Fibroblast of lung (primary cell): ENCODE measurements around the gene ARMC9. TPM values are rescaled to one million over a fixed set of nuclear protein-coding genes. Genes with fewer than 3 reads are reported as not detected.

ENCODE experiments used
- DNase-seq, 2 donors: peaks; one replicate each; pipeline versions ENCODE4 v3.0.0 to v3.0.0-alpha.2; 2010; ENCODE audit warnings: low read depth in 2 of 2
- H2AFZ ChIP-seq: 2 replicates; pipeline ENCODE4 v1.5.1; 2012; ENCODE audit warnings: low read length, control low read depth, inconsistent platforms
- H3K27ac ChIP-seq: 2 replicates; pipeline ENCODE4 v1.5.1; 2011; ENCODE audit warnings: low read length, control low read depth; ENCODE audit not compliant: insufficient read depth
- H3K27me3 ChIP-seq: 2 replicates; pipeline ENCODE4 v1.5.1; 2011; ENCODE audit warnings: mild to moderate bottlenecking, low read length; ENCODE audit not compliant: control insufficient read depth, insufficient read depth
- H3K36me3 ChIP-seq: 2 replicates; pipeline ENCODE4 v1.5.1; 2011; ENCODE audit warnings: low read length; ENCODE audit not compliant: control insufficient read depth, insufficient read depth
- H3K4me1 ChIP-seq: 2 replicates; pipeline ENCODE4 v1.5.1; 2011; ENCODE audit warnings: low read length; ENCODE audit not compliant: control insufficient read depth, insufficient read depth; ENCODE audit errors: extremely low read depth
- H3K4me2 ChIP-seq: 2 replicates; pipeline ENCODE4 v1.5.1; 2011; ENCODE audit warnings: low read length, control low read depth; ENCODE audit not compliant: insufficient read depth; ENCODE audit errors: extremely low read depth
- H3K4me3 ChIP-seq, 4 experiments: fragments of 200-600 bp in 1 of 4; sonication (generic) in 1 of 4; replicated peaks in 1 of 4; 2 replicates each; pipeline ENCODE4 v1.5.1; 2011 to 2016; ENCODE audit warnings: low read length in 4 of 4, low read depth in 3 of 4, mild to moderate bottlenecking in 3 of 4, control low read depth in 2 of 4, inconsistent platforms in 1 of 4, mixed read lengths in 1 of 4; ENCODE audit not compliant: insufficient read depth in 1 of 4; ENCODE audit errors: control extremely low read depth in 1 of 4
- H3K79me2 ChIP-seq: 2 replicates; pipeline ENCODE4 v1.5.1; 2012; ENCODE audit warnings: mild to moderate bottlenecking, low read length, inconsistent platforms; ENCODE audit not compliant: control insufficient read depth, insufficient read depth
- H3K9ac ChIP-seq: 2 replicates; pipeline ENCODE4 v1.5.1; 2011; ENCODE audit warnings: mild to moderate bottlenecking, low read length, control low read depth; ENCODE audit not compliant: insufficient read depth
- H3K9me3 ChIP-seq: 2 replicates; pipeline ENCODE4 v1.5.1; 2012; ENCODE audit warnings: low read depth, low read length; ENCODE audit not compliant: control insufficient read depth, insufficient read depth
- H4K20me1 ChIP-seq: 2 replicates; pipeline ENCODE4 v1.5.1; 2011; ENCODE audit warnings: low read length; ENCODE audit not compliant: control insufficient read depth, insufficient read depth; ENCODE audit errors: extremely low read depth
- EZH2 ChIP-seq: IDR thresholded peaks from 2 replicates; pipeline ENCODE4 v1.5.1; 2012; ENCODE audit warnings: low read length, control low read depth, mild to moderate bottlenecking; ENCODE audit errors: missing control alignments
- polyA plus RNA-seq, 2 donors: library from polyadenylated mRNA; depleted of rRNA in 1 of 2; stranded (reverse) in 1 of 2; unstranded in 1 of 2; fragments of >200 nt; gene quantifications; 2 replicates each; pipeline ENCODE4 v1.2.1, GENCODE V29; 2011 to 2012; ENCODE audit warnings: missing spikeins in 1 of 2
- total RNA-seq: library from RNA; depleted of rRNA; stranded (reverse); fragments of >200 nt; gene quantifications from 2 replicates; pipeline ENCODE4 v1.2.1, GENCODE V29; 2014
- TF ChIP-seq, protein P1 (sequence below), 2 donors: IDR thresholded peaks in 1 of 2; conservative IDR thresholded peaks in 1 of 2; 1 replicate in 1 of 2; 2 replicates in 1 of 2; pipeline ENCODE4 v1.5.1; 2011 to 2012; ENCODE audit warnings: low read length in 2 of 2, control low read depth in 1 of 2, inconsistent platforms in 1 of 2, low read depth in 1 of 2, mild to moderate bottlenecking in 1 of 2

The ARMC9 gene
- total and polyA plus RNA-seq, 2 donors (not counting 1 experiment from before 2014, with no cell fraction given), result 68.4 to 153 TPM

DNA sequence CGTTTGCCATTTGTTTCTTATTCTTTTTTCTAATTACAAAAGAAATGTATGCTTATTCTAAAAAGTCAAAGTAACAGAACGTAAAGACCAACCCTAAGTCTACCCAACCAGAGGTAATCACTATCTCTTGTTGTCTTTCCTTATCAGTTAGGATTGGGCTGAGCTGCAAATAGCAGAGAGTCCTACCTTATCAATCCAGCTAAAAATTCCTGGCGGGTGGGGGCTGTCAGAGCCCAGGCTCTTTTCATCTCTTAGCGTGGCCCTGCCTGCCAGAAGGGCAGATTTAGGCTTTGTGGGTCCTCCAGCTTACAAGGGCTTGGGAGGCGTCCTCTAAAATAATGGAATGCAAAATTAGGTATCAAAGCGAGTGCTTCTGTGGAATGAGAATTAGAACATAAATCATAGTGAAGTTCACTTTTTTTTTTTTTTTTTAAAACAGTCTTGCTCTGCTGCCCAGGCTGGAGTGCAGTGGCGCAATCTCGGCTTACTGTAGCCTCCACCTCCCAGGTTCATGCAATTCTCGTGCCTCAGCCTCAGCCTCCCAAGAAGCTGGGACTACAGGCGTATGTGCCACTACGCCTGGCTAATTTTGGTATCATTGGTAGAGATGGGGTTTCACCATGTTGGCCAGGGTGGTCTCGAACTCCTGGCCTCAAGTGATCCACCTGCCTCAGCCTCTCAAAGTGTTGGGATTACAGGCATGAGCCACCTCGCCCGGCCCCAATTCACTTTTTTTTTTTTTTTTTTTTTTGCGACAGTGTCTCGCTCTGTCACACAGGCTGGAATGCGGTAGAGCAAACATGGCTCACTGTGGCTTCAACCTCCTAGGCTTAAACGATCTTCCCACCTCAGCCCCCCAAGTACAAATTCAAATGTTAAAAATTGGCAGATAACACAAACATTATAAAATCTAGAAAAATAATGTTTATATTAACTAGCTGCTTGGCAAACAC lies 139.7 kb downstream of the ARMC9 start:
- DNase-seq, result no peak
- Histone ChIP-seq H2AFZ (no peak overlapping the region), H3K9me3 (no peaks in the 10 kb centered on the region), H4K20me1 (no peaks in the 10 kb centered on the region), H3K27me3 (no peaks in the 10 kb centered on the region), H3K9ac (no peak overlapping the region), H3K4me1 (no peaks in the 10 kb centered on the region), H3K27ac (no peak overlapping the region), H3K36me3 (peaks cover 8% of the 10 kb centered on the region), H3K4me3 (no peak overlapping the region), H3K4me2 (no peak overlapping the region), H3K79me2 (no peaks in the 10 kb centered on the region)
- TF ChIP-seq, protein P1, sequence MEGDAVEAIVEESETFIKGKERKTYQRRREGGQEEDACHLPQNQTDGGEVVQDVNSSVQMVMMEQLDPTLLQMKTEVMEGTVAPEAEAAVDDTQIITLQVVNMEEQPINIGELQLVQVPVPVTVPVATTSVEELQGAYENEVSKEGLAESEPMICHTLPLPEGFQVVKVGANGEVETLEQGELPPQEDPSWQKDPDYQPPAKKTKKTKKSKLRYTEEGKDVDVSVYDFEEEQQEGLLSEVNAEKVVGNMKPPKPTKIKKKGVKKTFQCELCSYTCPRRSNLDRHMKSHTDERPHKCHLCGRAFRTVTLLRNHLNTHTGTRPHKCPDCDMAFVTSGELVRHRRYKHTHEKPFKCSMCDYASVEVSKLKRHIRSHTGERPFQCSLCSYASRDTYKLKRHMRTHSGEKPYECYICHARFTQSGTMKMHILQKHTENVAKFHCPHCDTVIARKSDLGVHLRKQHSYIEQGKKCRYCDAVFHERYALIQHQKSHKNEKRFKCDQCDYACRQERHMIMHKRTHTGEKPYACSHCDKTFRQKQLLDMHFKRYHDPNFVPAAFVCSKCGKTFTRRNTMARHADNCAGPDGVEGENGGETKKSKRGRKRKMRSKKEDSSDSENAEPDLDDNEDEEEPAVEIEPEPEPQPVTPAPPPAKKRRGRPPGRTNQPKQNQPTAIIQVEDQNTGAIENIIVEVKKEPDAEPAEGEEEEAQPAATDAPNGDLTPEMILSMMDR (conservative IDR thresholded peaks at IDR 0.05 in 1 of 2, IDR thresholded peaks at IDR 0.05 in 1 of 2; ENCODE audit: low read depth in 1 of 2, low read length in 2 of 2), result no peak
- no peak for TF ChIP-seq EZH2

DNA sequence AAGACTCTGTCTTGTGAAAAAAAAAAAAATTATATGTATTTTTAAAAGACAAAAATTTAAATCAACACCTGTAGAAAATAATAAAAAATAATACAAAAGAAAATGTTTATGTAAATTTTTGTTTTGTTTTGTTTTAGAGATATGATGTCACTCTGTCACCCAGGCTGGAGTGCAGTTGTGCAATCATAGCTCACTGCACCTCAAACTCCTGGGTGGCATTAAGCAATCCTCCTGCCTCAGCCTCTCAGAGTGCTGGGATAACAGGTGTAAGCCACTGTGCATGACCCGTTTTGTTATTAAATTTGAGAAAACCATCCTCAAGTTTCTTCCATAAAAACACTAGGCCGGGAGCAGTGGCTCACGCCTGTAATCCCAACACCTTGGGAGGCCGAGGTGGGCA lies 140.9 kb downstream of the ARMC9 start:
- H3K4me1 ChIP-seq, result no peaks in the 10 kb centered on the region
- no peak overlapping the region for H3K9ac ChIP-seq
- no peaks in the 10 kb centered on the region for H3K9me3 ChIP-seq
- H2AFZ ChIP-seq, result no peak overlapping the region
- TF ChIP-seq EZH2, result no peak
- TF ChIP-seq, protein P1 (conservative IDR thresholded peaks at IDR 0.05 in 1 of 2, IDR thresholded peaks at IDR 0.05 in 1 of 2; ENCODE audit: low read depth in 1 of 2, low read length in 2 of 2), result no peak
- H4K20me1 ChIP-seq, result no peaks in the 10 kb centered on the region
- no peaks in the 10 kb centered on the region for H3K27me3 ChIP-seq
- H3K36me3 ChIP-seq, result peaks cover 2% of the 10 kb centered on the region
- H3K4me2 ChIP-seq, result no peak overlapping the region
- H3K27ac ChIP-seq, result no peak overlapping the region
- no peaks in the 10 kb centered on the region for H3K79me2 ChIP-seq
- H3K4me3 ChIP-seq, result no peak overlapping the region
- DNase-seq, result no peak

DNA sequence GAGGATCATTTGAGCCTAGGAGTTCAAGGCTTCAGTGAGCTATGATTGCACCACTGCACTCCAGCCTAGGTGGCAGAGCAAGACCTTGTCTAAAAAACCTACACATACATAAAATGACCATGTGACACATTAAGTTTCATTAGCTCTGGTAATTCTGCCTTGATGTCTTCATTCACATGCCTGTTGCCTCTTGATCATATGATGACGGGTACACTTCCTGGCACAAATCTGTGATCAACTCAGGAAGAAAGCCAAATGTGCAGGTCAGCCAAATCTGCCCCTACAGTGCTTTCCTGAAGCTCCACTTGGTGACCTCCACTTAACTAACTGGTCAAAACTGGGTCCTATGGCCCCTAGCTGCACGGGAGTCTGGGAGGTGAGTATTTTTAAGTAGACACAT lies 142.7 kb downstream of the ARMC9 start:
- Histone ChIP-seq H3K4me1 (no peaks in the 10 kb centered on the region), H3K79me2 (no peaks in the 10 kb centered on the region), H3K4me2 (no peak overlapping the region), H3K27me3 (no peaks in the 10 kb centered on the region), H3K9me3 (no peaks in the 10 kb centered on the region), H2AFZ (no peak overlapping the region), H3K36me3 (no peaks in the 10 kb centered on the region), H3K4me3 (no peak overlapping the region), H3K27ac (no peak overlapping the region), H3K9ac (no peak overlapping the region), H4K20me1 (no peaks in the 10 kb centered on the region)
- no peak for DNase-seq
- TF ChIP-seq, protein P1 (conservative IDR thresholded peaks at IDR 0.05 in 1 of 2, IDR thresholded peaks at IDR 0.05 in 1 of 2; ENCODE audit: low read depth in 1 of 2, low read length in 2 of 2), result no peak
- TF ChIP-seq EZH2, result no peak
